ENCODE results near the gene MAP3K2. TPM values are rescaled to one million over a fixed set of nuclear protein-coding genes. Genes with fewer than 3 reads are reported as not detected.

MAP3K2 gene
- total RNA-seq, 1 experiment from 2014 or later: 38.7 TPM

- Histone ChIP-seq H3K9me3 (peaks cover 11% of the 10 kb centered on the region), H3K4me1 (peaks cover 36% of the 10 kb centered on the region), H3K27me3 (replicated peaks; ENCODE audit: control insufficient read depth, insufficient read depth, low read length) (no peaks in the 10 kb centered on the region), H3K4me3 (ENCODE audit: low read depth, low read length) (peak overlapping the region; percentile 47), H3K36me3 (ENCODE audit: control insufficient read depth, insufficient read depth, low read length) (no peaks in the 10 kb centered on the region; the same call in 1 of the 2 replicates)
- ChIA-PET CTCF (interaction anchor here (0.6 to 2.2 kb wide), 11 partner anchors 9 to 529 kb away, joined by 3 to 9 read pairs (median 4); no protein-coding TSS in a partner anchor), POLR2A (interaction anchor here (1.0 kb wide), 1 partner anchor 8 kb away, joined by 3 read pairs; no protein-coding TSS in a partner anchor)
- H3K36me3 Mint-ChIP-seq (ENCODE audit: insufficient read depth, unreplicated experiment): peaks cover 6% of the 10 kb centered on the region
- peak overlapping the region; percentile 76 for H3K4me3 Mint-ChIP-seq (ENCODE audit: unreplicated experiment)
- H3K27ac Mint-ChIP-seq (ENCODE audit: unreplicated experiment): peak overlapping the region; percentile 46
- peak; percentile 86 to 92 for DNase-seq
- peaks cover 35% of the 10 kb centered on the region for H3K4me1 Mint-ChIP-seq (ENCODE audit: low read depth, unreplicated experiment)
- TF ChIP-seq, protein P1, sequence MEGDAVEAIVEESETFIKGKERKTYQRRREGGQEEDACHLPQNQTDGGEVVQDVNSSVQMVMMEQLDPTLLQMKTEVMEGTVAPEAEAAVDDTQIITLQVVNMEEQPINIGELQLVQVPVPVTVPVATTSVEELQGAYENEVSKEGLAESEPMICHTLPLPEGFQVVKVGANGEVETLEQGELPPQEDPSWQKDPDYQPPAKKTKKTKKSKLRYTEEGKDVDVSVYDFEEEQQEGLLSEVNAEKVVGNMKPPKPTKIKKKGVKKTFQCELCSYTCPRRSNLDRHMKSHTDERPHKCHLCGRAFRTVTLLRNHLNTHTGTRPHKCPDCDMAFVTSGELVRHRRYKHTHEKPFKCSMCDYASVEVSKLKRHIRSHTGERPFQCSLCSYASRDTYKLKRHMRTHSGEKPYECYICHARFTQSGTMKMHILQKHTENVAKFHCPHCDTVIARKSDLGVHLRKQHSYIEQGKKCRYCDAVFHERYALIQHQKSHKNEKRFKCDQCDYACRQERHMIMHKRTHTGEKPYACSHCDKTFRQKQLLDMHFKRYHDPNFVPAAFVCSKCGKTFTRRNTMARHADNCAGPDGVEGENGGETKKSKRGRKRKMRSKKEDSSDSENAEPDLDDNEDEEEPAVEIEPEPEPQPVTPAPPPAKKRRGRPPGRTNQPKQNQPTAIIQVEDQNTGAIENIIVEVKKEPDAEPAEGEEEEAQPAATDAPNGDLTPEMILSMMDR (IDR thresholded peaks at IDR 0.05; ENCODE audit: insufficient read depth in 1 of 2, low read depth in 1 of 2, low read length in 1 of 2, severe bottlenecking in 1 of 2, unreplicated experiment in 1 of 2): peak; percentile 89 to 92
- BruUV-seq (replicated peaks): no TSS peak
- H3K27me3 Mint-ChIP-seq (ENCODE audit: insufficient read depth, unreplicated experiment): no peaks in the 10 kb centered on the region
- peaks cover 11% of the 10 kb centered on the region for H3K9me3 Mint-ChIP-seq (ENCODE audit: unreplicated experiment)
- intact Hi-C loops (cut with micrococcal nuclease; ENCODE audit: unreplicated experiment): loop anchor here (1.0 to 2.0 kb wide), 4 partner anchors 61 to 219 kb away; no protein-coding TSS in a partner anchor
These were observed 28.1 kb upstream of the MAP3K2 start for GRCh38 chr2:127415593-127416505.

GRCh38 chr2:127414638-127415592 lies 27.1 kb upstream of the MAP3K2 start:
- peaks cover 11% of the 10 kb centered on the region for H3K9me3 ChIP-seq
- H3K4me1 ChIP-seq: peaks cover 41% of the 10 kb centered on the region
- Mint-ChIP-seq H3K36me3 (ENCODE audit: insufficient read depth, unreplicated experiment) (peaks cover 6% of the 10 kb centered on the region), H3K4me3 (ENCODE audit: unreplicated experiment) (no peak overlapping the region), H3K9me3 (ENCODE audit: unreplicated experiment) (peaks cover 11% of the 10 kb centered on the region), H3K4me1 (ENCODE audit: low read depth, unreplicated experiment) (peaks cover 44% of the 10 kb centered on the region), H3K27ac (ENCODE audit: unreplicated experiment) (no peak overlapping the region), H3K27me3 (ENCODE audit: insufficient read depth, unreplicated experiment) (no peaks in the 10 kb centered on the region)
- H3K4me3 ChIP-seq (ENCODE audit: low read depth, low read length): no peak overlapping the region
- TF ChIP-seq, protein P1 (IDR thresholded peaks at IDR 0.05; ENCODE audit: insufficient read depth in 1 of 2, low read depth in 1 of 2, low read length in 1 of 2, severe bottlenecking in 1 of 2, unreplicated experiment in 1 of 2): no peak
- no TSS peak for BruUV-seq (replicated peaks)
- DNase-seq: no peak
- CTCF ChIA-PET: interaction anchor here (0.6 to 2.2 kb wide), 11 partner anchors 8 to 528 kb away, joined by 3 to 9 read pairs (median 4); no protein-coding TSS in a partner anchor
- intact Hi-C loops (cut with micrococcal nuclease; ENCODE audit: unreplicated experiment): no loop called here
- no peaks in the 10 kb centered on the region for H3K27me3 ChIP-seq (replicated peaks; ENCODE audit: control insufficient read depth, insufficient read depth, low read length)
- POLR2A ChIA-PET: no interaction called here
- H3K36me3 ChIP-seq (ENCODE audit: control insufficient read depth, insufficient read depth, low read length): no peaks in the 10 kb centered on the region; the same call in 1 of the 2 replicates

Measured in Caco-2 (cell line).